HepG2 (cell line): ENCODE data around the gene ST6GALNAC4. TPM values are rescaled to one million over a fixed set of nuclear protein-coding genes. Genes with fewer than 3 reads are reported as not detected.

Experiments
- CHCHD3 ChIP-seq: sonication (generic); formaldehyde crosslinking; IDR thresholded peaks from 2 replicates; pipeline ENCODE4 v1.8.0; 2022; ENCODE audit warnings: mild to moderate bottlenecking, missing genetic modification reagents, moderate library complexity
- EHMT2 ChIP-seq: fragments of 200-600 bp; sonication (generic); IDR thresholded peaks from 2 replicates; pipeline ENCODE4 v1.7.0; 2017; ENCODE audit warnings: antibody characterized with exemption, low read depth, low read length, borderline replicate concordance
- FOSL2 ChIP-seq: sonication (generic); formaldehyde crosslinking; IDR thresholded peaks from 2 replicates; pipeline ENCODE4 v1.4.0; 2020; ENCODE audit warnings: missing genetic modification reagents
- GATAD1 ChIP-seq: IDR thresholded peaks from 2 replicates; pipeline ENCODE4 v1.6.1; 2016; ENCODE audit warnings: missing genetic modification reagents, missing compliant biosample characterization
- HMG20B ChIP-seq: conservative IDR thresholded peaks from 2 replicates; pipeline ENCODE4 v1.6.1; 2016; ENCODE audit warnings: missing genetic modification reagents, missing compliant biosample characterization
- HOMEZ ChIP-seq: IDR thresholded peaks from 2 replicates; pipeline ENCODE4 v1.6.1; 2016; ENCODE audit warnings: low read depth
- JUN ChIP-seq: sonication (generic); formaldehyde crosslinking; IDR thresholded peaks from 2 replicates; pipeline ENCODE4 v1.4.0; 2020; ENCODE audit warnings: mild to moderate bottlenecking, missing genetic modification reagents
- MAFK ChIP-seq, 2 experiments: IDR thresholded peaks in 1 of 2; conservative IDR thresholded peaks in 1 of 2; 2 replicates each; pipeline ENCODE4 v1.6.1; 2011; ENCODE audit warnings: improper control_type of control experiment in 2 of 2, low read length in 2 of 2
- MED1 ChIP-seq: sonication (generic); formaldehyde crosslinking; IDR thresholded peaks from 2 replicates; pipeline ENCODE4 v1.4.0; 2020; ENCODE audit warnings: missing genetic modification reagents
- MEIS1 ChIP-seq: sonication (generic); formaldehyde crosslinking; IDR thresholded peaks from 2 replicates; pipeline ENCODE4 v1.9.0; 2021; ENCODE audit warnings: mild to moderate bottlenecking, missing genetic modification reagents, moderate library complexity, borderline replicate concordance
- NFE2 ChIP-seq: sonication (generic); formaldehyde crosslinking; IDR thresholded peaks from 2 replicates; pipeline ENCODE4 v1.4.0; 2020; ENCODE audit warnings: missing genetic modification reagents
- NFKBIZ ChIP-seq: IDR thresholded peaks from 2 replicates; pipeline ENCODE4 v1.6.1; 2018; ENCODE audit warnings: missing genetic modification reagents, missing compliant biosample characterization
- NR2F6 ChIP-seq, 2 experiments: IDR thresholded peaks; 2 replicates each; pipeline ENCODE4 v1.6.1; 2016; ENCODE audit warnings: antibody characterized with exemption in 1 of 2, mild to moderate bottlenecking in 1 of 2
- SMAD9 ChIP-seq: sonication (generic); formaldehyde crosslinking; IDR thresholded peaks from 2 replicates; pipeline ENCODE4 v1.5.1; 2020; ENCODE audit warnings: mild to moderate bottlenecking, missing genetic modification reagents
- SP140L ChIP-seq: sonication (generic); formaldehyde crosslinking; IDR thresholded peaks from 2 replicates; pipeline ENCODE4 v1.4.0; 2020; ENCODE audit warnings: missing genetic modification reagents, borderline replicate concordance
- SP4 ChIP-seq: sonication (generic); formaldehyde crosslinking; IDR thresholded peaks from 2 replicates; pipeline ENCODE4 v1.8.1; 2023; ENCODE audit warnings: mild to moderate bottlenecking, missing genetic modification reagents
- SPEN ChIP-seq: sonication (generic); formaldehyde crosslinking; IDR thresholded peaks from 2 replicates; pipeline ENCODE4 v1.5.1; 2020; ENCODE audit warnings: low read depth, mild to moderate bottlenecking, missing genetic modification reagents
- THAP9 ChIP-seq: sonication (generic); formaldehyde crosslinking; IDR thresholded peaks from 2 replicates; pipeline ENCODE4; 2020; ENCODE audit warnings: missing genetic modification reagents, mild to moderate bottlenecking, borderline replicate concordance
- UBTF ChIP-seq: sonication (generic); formaldehyde crosslinking; IDR thresholded peaks from 2 replicates; pipeline ENCODE4 v1.4.0; 2020; ENCODE audit warnings: mild to moderate bottlenecking, missing genetic modification reagents
- ZEB1 ChIP-seq: IDR thresholded peaks from 2 replicates; pipeline ENCODE4 v1.6.1; 2012; ENCODE audit warnings: mild to moderate bottlenecking, low read depth, inconsistent platforms; ENCODE audit not compliant: insufficient replicate concordance
- ZKSCAN1 ChIP-seq: fragments of 150-350 bp; IDR thresholded peaks from 2 replicates; pipeline ENCODE4 v1.6.1; 2014; ENCODE audit warnings: low read length
- ZNF260 ChIP-seq: sonication (generic); formaldehyde crosslinking; IDR thresholded peaks from 2 replicates; pipeline ENCODE4 v1.4.0; 2020; ENCODE audit warnings: missing genetic modification reagents, low read depth, mild to moderate bottlenecking, borderline replicate concordance
- ZNF337 ChIP-seq: sonication (generic); formaldehyde crosslinking; IDR thresholded peaks from 2 replicates; pipeline ENCODE4 v1.5.1; 2020; ENCODE audit warnings: missing genetic modification reagents, low read depth, mild to moderate bottlenecking, borderline replicate concordance
- ZNF572 ChIP-seq: sonication (generic); formaldehyde crosslinking; IDR thresholded peaks from 2 replicates; pipeline ENCODE4 v1.5.1; 2020; ENCODE audit warnings: mild to moderate bottlenecking, missing genetic modification reagents
- ZSCAN20 ChIP-seq: sonication (generic); formaldehyde crosslinking; IDR thresholded peaks from 2 replicates; pipeline ENCODE4 v1.4.0; 2020; ENCODE audit warnings: missing genetic modification reagents, mild to moderate bottlenecking, borderline replicate concordance
- polyA plus RNA-seq, 8 experiments: library from polyadenylated mRNA; depleted of rRNA in 3 of 8; stranded (reverse) in 7 of 8; unstranded in 1 of 8; fragments of >200 nt; fragmentation: Illumina TruSeq in 4 of 8; extraction: Trizol in 4 of 8; gene quantifications; 2 replicates each; pipeline versions ENCODE4 v1.2.1 to v1.2.3, GENCODE V29; 2011 to 2016; ENCODE audit warnings: low read depth in 4 of 8, missing spikeins in 1 of 8, mixed read lengths in 1 of 8; ENCODE audit not compliant: insufficient read depth in 1 of 8
- total RNA-seq, 5 experiments: library from RNA; depleted of rRNA; stranded (reverse); fragments of >200 nt; fragmentation: Illumina TruSeq; extraction: Trizol; gene quantifications; 2 replicates each; pipeline ENCODE4 v1.2.3, GENCODE V29; 2016; ENCODE audit warnings: low read depth in 1 of 5

Gene ST6GALNAC4
- total and polyA plus RNA-seq, 2 of the 13 experiments (the other 11 are each of a cell fraction or from before 2014, with no cell fraction given) = 18.8 to 27.7 TPM

GRCh38 chr9:127916720-127917581 is at the start of gene ST6GALNAC4 (continued):
- TF ChIP-seq SP140L (CRISPR knock-in tag) = no peak
- no peak for TF ChIP-seq ZNF572 (CRISPR knock-in tag)
- no peak for TF ChIP-seq MED1 (CRISPR knock-in tag)
- no peak for TF ChIP-seq NFKBIZ (CRISPR knock-in tag)
- no peak for TF ChIP-seq NR2F6 (IDR thresholded peaks at IDR 0.05)
- TF ChIP-seq NR2F6 (CRISPR knock-in tag; IDR thresholded peaks at IDR 0.05) = no peak
- peak; percentile 81 for TF ChIP-seq SP4
- TF ChIP-seq ZNF260 = no peak
- TF ChIP-seq CHCHD3 = no peak
- TF ChIP-seq MEIS1 (CRISPR knock-in tag) = no peak
- TF ChIP-seq SPEN (CRISPR knock-in tag) = no peak; the same call in 1 of the 2 replicates
- no peak for TF ChIP-seq JUN
- TF ChIP-seq GATAD1 (CRISPR knock-in tag) = no peak
- TF ChIP-seq ZNF337 (CRISPR knock-in tag) = no peak
- no peak for TF ChIP-seq SMAD9 (CRISPR knock-in tag)
- no peak for TF ChIP-seq THAP9 (CRISPR knock-in tag)
- no peak; the same call in 1 of the 2 replicates for TF ChIP-seq NFE2 (CRISPR knock-in tag)
- peak; percentile 75 for TF ChIP-seq UBTF (CRISPR knock-in tag)
- no peak for TF ChIP-seq ZKSCAN1
- TF ChIP-seq EHMT2 = no peak
- no peak for TF ChIP-seq MAFK (conservative IDR thresholded peaks at IDR 0.05 in 1 of 2, IDR thresholded peaks at IDR 0.05 in 1 of 2; ENCODE audit: low read length in 2 of 2)
- no peak for TF ChIP-seq ZEB1
- TF ChIP-seq HMG20B (CRISPR knock-in tag) = no peak
- TF ChIP-seq FOSL2 (CRISPR knock-in tag) = no peak
- no peak for TF ChIP-seq ZSCAN20
- no peak for TF ChIP-seq HOMEZ (CRISPR knock-in tag)
